AG10803 (cell line): ENCODE measurements around the gene PHC3.

Experiments
- DNase-seq: peaks from one replicate; pipeline ENCODE4 v3.0.0; 2010; ENCODE audit warnings: low read depth
- H3K4me3 ChIP-seq: 2 replicates; pipeline ENCODE4 v1.5.1; 2011; ENCODE audit warnings: mild to moderate bottlenecking, low read length, control low read depth
- TF ChIP-seq, protein P1 (sequence below): conservative IDR thresholded peaks from 2 replicates; pipeline ENCODE4 v1.5.1; 2011; ENCODE audit warnings: mild to moderate bottlenecking, low read length, control low read depth, inconsistent platforms

Gene PHC3

GRCh38 chr3:170062068-170062467 lies 119.5 kb downstream of the PHC3 start:
- TF ChIP-seq, protein P1, sequence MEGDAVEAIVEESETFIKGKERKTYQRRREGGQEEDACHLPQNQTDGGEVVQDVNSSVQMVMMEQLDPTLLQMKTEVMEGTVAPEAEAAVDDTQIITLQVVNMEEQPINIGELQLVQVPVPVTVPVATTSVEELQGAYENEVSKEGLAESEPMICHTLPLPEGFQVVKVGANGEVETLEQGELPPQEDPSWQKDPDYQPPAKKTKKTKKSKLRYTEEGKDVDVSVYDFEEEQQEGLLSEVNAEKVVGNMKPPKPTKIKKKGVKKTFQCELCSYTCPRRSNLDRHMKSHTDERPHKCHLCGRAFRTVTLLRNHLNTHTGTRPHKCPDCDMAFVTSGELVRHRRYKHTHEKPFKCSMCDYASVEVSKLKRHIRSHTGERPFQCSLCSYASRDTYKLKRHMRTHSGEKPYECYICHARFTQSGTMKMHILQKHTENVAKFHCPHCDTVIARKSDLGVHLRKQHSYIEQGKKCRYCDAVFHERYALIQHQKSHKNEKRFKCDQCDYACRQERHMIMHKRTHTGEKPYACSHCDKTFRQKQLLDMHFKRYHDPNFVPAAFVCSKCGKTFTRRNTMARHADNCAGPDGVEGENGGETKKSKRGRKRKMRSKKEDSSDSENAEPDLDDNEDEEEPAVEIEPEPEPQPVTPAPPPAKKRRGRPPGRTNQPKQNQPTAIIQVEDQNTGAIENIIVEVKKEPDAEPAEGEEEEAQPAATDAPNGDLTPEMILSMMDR: no peak
- DNase-seq: no peak
- H3K4me3 ChIP-seq: no peak overlapping the region

- TF ChIP-seq, protein P1: no peak
- no peak for DNase-seq
- no peak overlapping the region for H3K4me3 ChIP-seq
These were observed 122.1 kb downstream of the PHC3 start for GRCh38 chr3:170059447-170059846.

DNA sequence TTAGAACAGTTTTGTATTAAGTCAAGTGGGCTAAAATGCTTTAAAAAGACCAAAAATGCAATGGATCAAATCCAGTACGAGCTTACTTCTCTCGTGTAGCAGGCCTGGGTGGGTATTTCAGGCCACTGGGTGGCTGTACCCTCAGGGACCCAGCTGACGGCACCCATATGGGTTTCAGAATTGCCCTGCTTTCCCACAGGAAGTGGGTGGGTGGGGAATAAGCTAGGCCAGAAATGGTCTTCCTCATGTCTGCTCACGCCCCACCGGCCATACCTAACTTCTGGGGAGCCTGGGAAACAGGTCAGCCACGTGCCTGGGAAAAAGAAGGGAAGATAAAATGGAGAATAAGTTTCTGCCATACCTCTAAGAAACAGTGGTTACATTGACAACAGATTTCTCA lies 123.4 kb downstream of the PHC3 start:
- H3K4me3 ChIP-seq: no peak overlapping the region
- DNase-seq: no peak
- TF ChIP-seq, protein P1: no peak

DNA sequence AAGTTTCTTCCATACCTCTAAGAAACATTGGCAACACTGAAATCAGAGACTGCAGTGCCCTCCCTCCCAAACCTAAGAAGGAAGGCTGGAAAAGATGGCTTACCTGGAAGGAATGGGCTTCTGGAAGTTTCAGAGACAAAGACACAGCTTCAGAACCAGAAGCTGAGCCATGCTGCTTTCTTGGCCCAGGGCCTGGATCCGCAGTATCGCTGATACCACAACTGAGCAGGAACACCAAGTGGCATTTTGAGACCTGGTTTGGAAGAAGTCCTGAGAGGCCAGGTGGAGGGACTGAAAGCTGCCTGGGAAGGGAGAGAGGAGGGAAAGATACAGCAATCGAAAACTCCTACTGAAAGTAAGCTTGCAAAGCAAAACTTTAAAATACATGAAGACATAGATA lies 124.0 kb downstream of the PHC3 start:
- TF ChIP-seq, protein P1: no peak
- H3K4me3 ChIP-seq: no peak overlapping the region
- DNase-seq: no peak

- no peak for DNase-seq
- TF ChIP-seq, protein P1: no peak
- H3K4me3 ChIP-seq: no peak overlapping the region
These were observed 124.7 kb downstream of the PHC3 start for GRCh38 chr3:170056710-170057454.

GRCh38 chr3:170055209-170055608 lies 126.3 kb downstream of the PHC3 start:
- H3K4me3 ChIP-seq: no peak overlapping the region
- TF ChIP-seq, protein P1: no peak
- DNase-seq: peak; percentile 21

DNA sequence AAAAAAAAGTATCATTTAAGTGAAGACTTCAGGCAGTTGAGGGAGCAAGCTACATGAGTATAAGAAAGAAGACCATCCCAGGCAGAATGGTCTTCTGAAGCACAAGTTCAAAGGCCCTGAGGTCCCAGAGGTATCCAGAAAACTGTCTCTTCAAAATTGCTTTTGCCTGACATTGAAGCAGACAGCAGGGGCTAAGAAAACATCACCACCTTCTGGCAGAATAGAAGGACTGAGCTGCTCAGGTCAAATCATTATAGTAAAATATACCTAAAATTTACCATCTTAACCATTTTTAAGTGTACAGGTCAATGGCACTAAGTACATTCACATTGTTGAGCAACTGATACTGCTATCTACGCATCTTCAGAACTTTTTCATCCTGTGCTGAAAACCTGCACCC lies 127.3 kb downstream of the PHC3 start:
- no peak overlapping the region for H3K4me3 ChIP-seq
- no peak for DNase-seq
- TF ChIP-seq, protein P1: peak; percentile 38
